Osteoblast (primary cell): ENCODE results near the gene TLK1. TPM values are rescaled to one million over a fixed set of nuclear protein-coding genes. Genes with fewer than 3 reads are reported as not detected.
"Not testable (repeated sequence)": the region's sequence is repeated elsewhere in the genome, so short reads cannot be mapped to it uniquely, and the experiment has no call there.

ENCODE experiments used
- DNase-seq: peaks from one replicate; pipeline ENCODE4 v3.0.0; 2011; ENCODE audit warnings: low spot score, mixed read lengths; ENCODE audit not compliant: insufficient read length; ENCODE audit errors: missing footprints
- H2AFZ ChIP-seq: 2 replicates; pipeline ENCODE4 v1.6.0; 2011; ENCODE audit warnings: mild to moderate bottlenecking, low read length
- H3K27ac ChIP-seq: 2 replicates; pipeline ENCODE4 v1.5.1; 2011; ENCODE audit warnings: mild to moderate bottlenecking, low read depth, low read length, moderate library complexity
- H3K27me3 ChIP-seq: 2 replicates; pipeline ENCODE4 v1.6.0; 2012; ENCODE audit warnings: mild to moderate bottlenecking, control low read depth, inconsistent platforms, low read length, moderate library complexity; ENCODE audit not compliant: insufficient read depth
- H3K36me3 ChIP-seq: 2 replicates; pipeline ENCODE4 v1.5.1; 2011; ENCODE audit warnings: mild to moderate bottlenecking, low read length, control low read depth, moderate library complexity; ENCODE audit not compliant: insufficient read depth
- H3K4me1 ChIP-seq: 2 replicates; pipeline ENCODE4 v1.5.1; 2011; ENCODE audit warnings: mild to moderate bottlenecking, low read length, control low read depth, moderate library complexity; ENCODE audit not compliant: insufficient read depth
- H3K4me2 ChIP-seq: 2 replicates; pipeline ENCODE4 v1.6.0; 2011; ENCODE audit warnings: mild to moderate bottlenecking, low read length; ENCODE audit not compliant: insufficient read depth
- H3K4me3 ChIP-seq: fragments of 200-600 bp; sonication (generic); 3 replicates; pipeline ENCODE4 v1.5.1; 2012; ENCODE audit warnings: mild to moderate bottlenecking, low read length, inconsistent platforms; ENCODE audit not compliant: insufficient read depth
- H3K79me2 ChIP-seq: 2 replicates; pipeline ENCODE4 v1.6.0; 2012; ENCODE audit warnings: mild to moderate bottlenecking, low read length, control low read depth, inconsistent platforms; ENCODE audit not compliant: insufficient read depth
- H3K9me3 ChIP-seq: 2 replicates; pipeline ENCODE4 v1.5.1; 2011; ENCODE audit warnings: low read depth, low read length, control low read depth
- H4K20me1 ChIP-seq: 2 replicates; pipeline ENCODE4 v1.6.0; 2012; ENCODE audit warnings: mild to moderate bottlenecking, low read length, control low read depth; ENCODE audit not compliant: insufficient read depth
- total RNA-seq: library from RNA; depleted of rRNA; stranded (reverse); fragments of >200 nt; gene quantifications from 2 replicates; pipeline ENCODE4 v1.2.3, GENCODE V29; 2012
- TF ChIP-seq, protein P1 (sequence below): IDR thresholded peaks from 2 replicates; pipeline ENCODE4 v1.5.1; 2011; ENCODE audit warnings: mild to moderate bottlenecking, low read depth, low read length, moderate library complexity; ENCODE audit errors: extremely low read depth

The TLK1 gene
- total RNA-seq, 1 donor, result 22.1 TPM

DNA sequence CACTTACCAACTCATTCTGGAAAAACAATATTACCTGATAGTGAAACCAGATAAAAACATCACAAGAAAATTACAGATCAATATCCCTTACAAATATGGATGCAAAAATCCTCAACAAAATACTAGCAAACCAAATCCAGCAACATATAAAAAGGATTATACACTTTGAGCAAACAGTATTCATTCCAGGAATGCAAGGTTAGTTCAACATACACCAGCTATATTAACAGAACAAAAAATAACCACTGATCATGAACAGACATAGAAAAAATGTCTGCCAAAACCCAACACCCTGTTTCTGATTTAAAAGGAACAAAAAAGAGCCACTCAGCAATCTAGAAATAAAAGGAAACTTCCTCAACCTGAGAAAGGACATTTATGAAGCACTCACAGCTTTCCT, 62.1 kb downstream of the TLK1 start:
- no peak overlapping the region for H3K4me3 ChIP-seq
- H4K20me1 ChIP-seq, result peaks cover 17% of the 10 kb centered on the region
- no peak overlapping the region for H2AFZ ChIP-seq
- no peaks in the 10 kb centered on the region for H3K27me3 ChIP-seq
- H3K4me2 ChIP-seq, result no peak overlapping the region
- no peaks in the 10 kb centered on the region for H3K9me3 ChIP-seq
- DNase-seq, result no peak
- peaks cover 91% of the 10 kb centered on the region for H3K79me2 ChIP-seq
- no peaks in the 10 kb centered on the region for H3K4me1 ChIP-seq
- TF ChIP-seq, protein P1, sequence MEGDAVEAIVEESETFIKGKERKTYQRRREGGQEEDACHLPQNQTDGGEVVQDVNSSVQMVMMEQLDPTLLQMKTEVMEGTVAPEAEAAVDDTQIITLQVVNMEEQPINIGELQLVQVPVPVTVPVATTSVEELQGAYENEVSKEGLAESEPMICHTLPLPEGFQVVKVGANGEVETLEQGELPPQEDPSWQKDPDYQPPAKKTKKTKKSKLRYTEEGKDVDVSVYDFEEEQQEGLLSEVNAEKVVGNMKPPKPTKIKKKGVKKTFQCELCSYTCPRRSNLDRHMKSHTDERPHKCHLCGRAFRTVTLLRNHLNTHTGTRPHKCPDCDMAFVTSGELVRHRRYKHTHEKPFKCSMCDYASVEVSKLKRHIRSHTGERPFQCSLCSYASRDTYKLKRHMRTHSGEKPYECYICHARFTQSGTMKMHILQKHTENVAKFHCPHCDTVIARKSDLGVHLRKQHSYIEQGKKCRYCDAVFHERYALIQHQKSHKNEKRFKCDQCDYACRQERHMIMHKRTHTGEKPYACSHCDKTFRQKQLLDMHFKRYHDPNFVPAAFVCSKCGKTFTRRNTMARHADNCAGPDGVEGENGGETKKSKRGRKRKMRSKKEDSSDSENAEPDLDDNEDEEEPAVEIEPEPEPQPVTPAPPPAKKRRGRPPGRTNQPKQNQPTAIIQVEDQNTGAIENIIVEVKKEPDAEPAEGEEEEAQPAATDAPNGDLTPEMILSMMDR, result no peak
- no peaks in the 10 kb centered on the region for H3K36me3 ChIP-seq
- no peak overlapping the region for H3K27ac ChIP-seq

DNA sequence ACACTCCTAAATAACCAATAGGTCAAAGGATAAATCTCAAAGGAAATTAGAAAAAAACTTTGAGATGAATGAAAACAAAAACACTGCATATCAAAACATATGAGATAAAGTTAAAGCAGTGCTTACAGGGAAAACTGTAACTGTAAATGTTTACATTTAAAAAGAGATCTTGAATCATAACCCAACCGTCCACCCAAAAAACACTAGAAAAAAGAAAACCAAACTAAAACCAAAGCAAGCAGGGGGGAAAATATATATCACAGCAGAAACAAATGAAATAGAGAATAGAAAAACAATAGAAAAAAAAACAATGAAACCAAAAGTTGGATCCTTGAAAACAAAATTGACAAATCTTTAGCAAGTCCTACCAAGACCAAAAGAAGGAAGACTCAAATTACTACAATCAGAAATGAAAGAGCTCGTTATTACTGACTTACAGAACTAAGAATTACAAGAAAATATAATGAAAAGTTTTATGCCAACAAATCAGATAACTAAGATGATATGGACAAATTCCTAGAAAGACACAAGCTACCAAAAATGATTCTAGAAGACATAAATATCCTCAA, 65.6 kb downstream of the TLK1 start:
- Histone ChIP-seq H3K4me3 (no peak overlapping the region), H3K27ac (no peak overlapping the region), H2AFZ (no peak overlapping the region), H3K27me3 (no peaks in the 10 kb centered on the region), H3K9me3 (no peaks in the 10 kb centered on the region), H3K4me2 (no peak overlapping the region), H4K20me1 (peaks cover 30% of the 10 kb centered on the region), H3K79me2 (peaks cover 94% of the 10 kb centered on the region), H3K4me1 (no peaks in the 10 kb centered on the region), H3K36me3 (no peaks in the 10 kb centered on the region)
- DNase-seq, result no peak
- TF ChIP-seq, protein P1, result no peak

DNA sequence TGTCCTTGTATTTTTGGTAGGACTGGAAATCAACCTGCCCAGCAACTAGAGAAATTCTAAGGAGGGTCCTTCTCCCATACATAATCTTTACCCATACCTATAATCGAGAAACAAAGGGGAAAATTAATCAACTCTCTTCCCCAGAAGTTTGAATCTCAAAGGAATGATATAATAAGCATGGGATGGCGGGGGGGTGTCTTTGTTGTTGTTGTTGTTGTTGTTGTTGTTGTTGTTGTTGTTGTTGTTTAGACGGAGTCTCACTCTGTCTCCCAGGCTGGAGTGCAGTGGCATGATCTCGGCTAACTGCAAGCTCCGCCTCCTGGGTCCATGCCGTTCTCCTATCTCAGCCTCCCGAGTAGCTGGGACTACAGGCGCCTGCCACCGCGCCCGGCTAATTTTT, 69.2 kb downstream of the TLK1 start:
- not testable (repeated sequence) for DNase-seq

DNA sequence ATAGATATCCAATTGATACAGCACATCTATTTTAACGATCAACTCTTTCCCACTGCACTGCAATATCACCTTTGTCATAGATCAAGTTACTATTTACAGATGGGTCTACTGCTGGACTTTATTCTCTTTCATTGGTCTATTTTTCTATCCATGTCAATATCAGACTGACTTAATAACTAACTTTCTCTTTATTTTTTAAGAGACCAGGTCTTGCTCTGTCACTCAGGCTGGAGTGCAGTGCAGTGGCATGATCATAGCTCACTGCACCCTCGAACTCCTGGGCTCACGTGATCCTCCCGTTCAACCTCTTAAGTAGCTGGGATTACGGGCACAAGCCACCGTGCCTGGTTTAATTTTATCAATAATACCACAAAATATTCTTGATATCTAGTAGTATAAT, 71.2 kb downstream of the TLK1 start:
- Histone ChIP-seq H3K27me3 (no peaks in the 10 kb centered on the region), H3K4me3 (no peak overlapping the region), H3K4me2 (no peak overlapping the region), H4K20me1 (peaks cover 35% of the 10 kb centered on the region), H2AFZ (no peak overlapping the region), H3K9me3 (no peaks in the 10 kb centered on the region), H3K4me1 (peaks cover 11% of the 10 kb centered on the region), H3K27ac (no peak overlapping the region), H3K79me2 (peaks cover 90% of the 10 kb centered on the region), H3K36me3 (no peaks in the 10 kb centered on the region)
- TF ChIP-seq, protein P1, result no peak
- DNase-seq, result no peak

More for the DNA sequence above, 69.2 kb downstream of the TLK1 start:
- Histone ChIP-seq H3K79me2 (peaks cover 91% of the 10 kb centered on the region), H4K20me1 (peaks cover 39% of the 10 kb centered on the region)
- H3K4me2 ChIP-seq, H2AFZ ChIP-seq, H3K9me3 ChIP-seq, H3K27ac ChIP-seq, H3K27me3 ChIP-seq, H3K4me1 ChIP-seq, H3K4me3 ChIP-seq, H3K36me3 ChIP-seq: not testable (repeated sequence)
